ENCODE data around the gene PREP.

DNA sequence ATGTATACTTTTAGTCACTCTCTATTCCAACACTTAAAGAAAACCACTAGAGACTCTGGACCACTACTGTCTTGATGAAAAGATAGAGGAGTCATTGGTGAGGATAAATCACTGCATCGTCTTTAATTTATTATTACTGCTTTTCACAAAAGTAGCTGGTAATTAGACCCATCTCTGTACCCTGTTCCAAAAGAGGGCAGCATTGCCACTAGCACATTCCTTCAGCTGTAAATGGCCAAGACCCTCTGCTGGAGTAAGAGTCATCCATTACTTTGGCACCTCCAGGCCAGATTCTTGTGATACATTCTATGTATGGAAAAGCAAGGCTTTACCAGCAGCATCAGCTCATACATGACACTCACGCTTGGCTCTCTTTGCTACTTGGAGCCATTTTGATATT is 49.5 kb upstream of the PREP start:
- no peak for TF ChIP-seq POLR2A (IDR thresholded peaks at IDR 0.05)
- TF ChIP-seq, protein P1, sequence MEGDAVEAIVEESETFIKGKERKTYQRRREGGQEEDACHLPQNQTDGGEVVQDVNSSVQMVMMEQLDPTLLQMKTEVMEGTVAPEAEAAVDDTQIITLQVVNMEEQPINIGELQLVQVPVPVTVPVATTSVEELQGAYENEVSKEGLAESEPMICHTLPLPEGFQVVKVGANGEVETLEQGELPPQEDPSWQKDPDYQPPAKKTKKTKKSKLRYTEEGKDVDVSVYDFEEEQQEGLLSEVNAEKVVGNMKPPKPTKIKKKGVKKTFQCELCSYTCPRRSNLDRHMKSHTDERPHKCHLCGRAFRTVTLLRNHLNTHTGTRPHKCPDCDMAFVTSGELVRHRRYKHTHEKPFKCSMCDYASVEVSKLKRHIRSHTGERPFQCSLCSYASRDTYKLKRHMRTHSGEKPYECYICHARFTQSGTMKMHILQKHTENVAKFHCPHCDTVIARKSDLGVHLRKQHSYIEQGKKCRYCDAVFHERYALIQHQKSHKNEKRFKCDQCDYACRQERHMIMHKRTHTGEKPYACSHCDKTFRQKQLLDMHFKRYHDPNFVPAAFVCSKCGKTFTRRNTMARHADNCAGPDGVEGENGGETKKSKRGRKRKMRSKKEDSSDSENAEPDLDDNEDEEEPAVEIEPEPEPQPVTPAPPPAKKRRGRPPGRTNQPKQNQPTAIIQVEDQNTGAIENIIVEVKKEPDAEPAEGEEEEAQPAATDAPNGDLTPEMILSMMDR (IDR thresholded peaks at IDR 0.05), result no peak
